Naive thymus-derived CD4-positive, alpha-beta T cell (primary cell): ENCODE measurements around the gene PFDN5. TPM values are rescaled to one million over a fixed set of nuclear protein-coding genes. Genes with fewer than 3 reads are reported as not detected.

ENCODE experiments used
- ATAC-seq: fragments of 150-1000 bp; cut with Tn5 transposase; 2 replicates; pipeline ENCODE4 v1.10.0; 2021; ENCODE audit warnings: mild to moderate bottlenecking, moderate library complexity
- CTCF ChIA-PET: fragments of 350-600 bp; sonication (Branson Sonifier 250); formaldehyde crosslinking; loops from one replicate; lab custom pipeline; 2021; ENCODE audit warnings: antibody characterized with exemption; lab: Charles Lee
- POLR2A ChIA-PET: fragments of 350-600 bp; sonication (Branson Sonifier 250); formaldehyde crosslinking; loops from one replicate; lab custom pipeline; 2021; ENCODE audit warnings: antibody characterized with exemption, inconsistent platforms; lab: Charles Lee
- DNase-seq, 9 donors: peaks; one replicate each; pipeline versions ENCODE4 v3.0.0 to v3.0.0-alpha.2; 2020 to 2022; ENCODE audit warnings: mixed read lengths in 1 of 9
- H3K27ac ChIP-seq: one replicate; pipeline ENCODE4 v1.7.0; 2013; ENCODE audit warnings: mild to moderate bottlenecking, low read depth, low read length, moderate library complexity
- H3K27me3 ChIP-seq, 2 donors: one replicate each; pipeline ENCODE4 v1.7.0; 2013; ENCODE audit warnings: low read length in 2 of 2, mild to moderate bottlenecking in 2 of 2, moderate library complexity in 2 of 2; ENCODE audit not compliant: control insufficient read depth in 2 of 2, insufficient read depth in 2 of 2
- H3K36me3 ChIP-seq, 3 experiments: 1 replicate in 2 of 3; 2 replicates in 1 of 3; pipeline ENCODE4 v1.7.0; 2013; ENCODE audit warnings: low read length in 3 of 3, mild to moderate bottlenecking in 3 of 3, moderate library complexity in 1 of 3; ENCODE audit not compliant: insufficient read depth in 3 of 3, control insufficient read depth in 2 of 3
- H3K4me1 ChIP-seq, 2 donors: one replicate each; pipeline ENCODE4 v1.7.0; 2013; ENCODE audit warnings: low read length in 2 of 2, mild to moderate bottlenecking in 2 of 2, moderate library complexity in 1 of 2; ENCODE audit not compliant: control insufficient read depth in 2 of 2, insufficient read depth in 2 of 2
- H3K4me3 ChIP-seq: 2 replicates; pipeline ENCODE4 v1.7.0; 2013; ENCODE audit warnings: mild to moderate bottlenecking, low read length
- H3K9me3 ChIP-seq, 3 experiments: 1 replicate in 2 of 3; 2 replicates in 1 of 3; pipeline ENCODE4 v1.7.0; 2013; ENCODE audit warnings: low read length in 3 of 3; ENCODE audit not compliant: control insufficient read depth in 2 of 3
- H3K27ac Mint-ChIP-seq, 9 donors: one replicate each; pipeline ENCODE4 v1.8.0; 2020 to 2022; ENCODE audit warnings: mixed read lengths in 9 of 9, mild to moderate bottlenecking in 8 of 9, moderate library complexity in 5 of 9, inconsistent platforms in 2 of 9
- H3K27me3 Mint-ChIP-seq, 5 donors: one replicate each; pipeline ENCODE4 v1.8.0; 2021 to 2022; ENCODE audit warnings: mixed read lengths in 5 of 5, mild to moderate bottlenecking in 1 of 5
- H3K36me3 Mint-ChIP-seq, 5 donors: one replicate each; pipeline ENCODE4 v1.8.0; 2020 to 2022; ENCODE audit warnings: mixed read lengths in 5 of 5, mild to moderate bottlenecking in 3 of 5, inconsistent platforms in 1 of 5
- H3K4me1 Mint-ChIP-seq, 7 donors: one replicate each; pipeline ENCODE4 v1.8.0; 2020 to 2022; ENCODE audit warnings: mixed read lengths in 7 of 7, mild to moderate bottlenecking in 3 of 7, inconsistent platforms in 1 of 7
- H3K4me3 Mint-ChIP-seq, 10 donors: one replicate each; pipeline ENCODE4 v1.8.0; 2020 to 2022; ENCODE audit warnings: mild to moderate bottlenecking in 10 of 10, mixed read lengths in 10 of 10, moderate library complexity in 6 of 10, inconsistent platforms in 2 of 10
- H3K9me3 Mint-ChIP-seq, 11 donors: one replicate each; pipeline ENCODE4 v1.8.0; 2020 to 2022; ENCODE audit warnings: mixed read lengths in 11 of 11, mild to moderate bottlenecking in 4 of 11, inconsistent platforms in 1 of 11, moderate library complexity in 1 of 11
- intact Hi-C, 2 donors: fragments of 100-400 bp; cut with micrococcal nuclease; formaldehyde crosslinking; loops; one replicate each; pipeline ENCODE4 v1.15.1; 2023
- polyA plus RNA-seq, 2 donors: library from polyadenylated mRNA; unstranded; fragments of 300-500 nt; fragmentation: Illumina TruSeq; gene quantifications; one replicate each; pipeline ENCODE4 v1.2.3, GENCODE V29; 2021
- total RNA-seq, 6 experiments: library from RNA in 5 of 6; stranded (reverse) in 5 of 6; gene quantifications; 1 replicate in 5 of 6; 2 replicates in 1 of 6; pipeline ENCODE4 v1.2.3 and lab custom pipeline; 2021 to 2026

The PFDN5 gene
- total and polyA plus RNA-seq, 7 experiments from 2014 or later, result 323 to 1,956 (median 754) TPM

DNA sequence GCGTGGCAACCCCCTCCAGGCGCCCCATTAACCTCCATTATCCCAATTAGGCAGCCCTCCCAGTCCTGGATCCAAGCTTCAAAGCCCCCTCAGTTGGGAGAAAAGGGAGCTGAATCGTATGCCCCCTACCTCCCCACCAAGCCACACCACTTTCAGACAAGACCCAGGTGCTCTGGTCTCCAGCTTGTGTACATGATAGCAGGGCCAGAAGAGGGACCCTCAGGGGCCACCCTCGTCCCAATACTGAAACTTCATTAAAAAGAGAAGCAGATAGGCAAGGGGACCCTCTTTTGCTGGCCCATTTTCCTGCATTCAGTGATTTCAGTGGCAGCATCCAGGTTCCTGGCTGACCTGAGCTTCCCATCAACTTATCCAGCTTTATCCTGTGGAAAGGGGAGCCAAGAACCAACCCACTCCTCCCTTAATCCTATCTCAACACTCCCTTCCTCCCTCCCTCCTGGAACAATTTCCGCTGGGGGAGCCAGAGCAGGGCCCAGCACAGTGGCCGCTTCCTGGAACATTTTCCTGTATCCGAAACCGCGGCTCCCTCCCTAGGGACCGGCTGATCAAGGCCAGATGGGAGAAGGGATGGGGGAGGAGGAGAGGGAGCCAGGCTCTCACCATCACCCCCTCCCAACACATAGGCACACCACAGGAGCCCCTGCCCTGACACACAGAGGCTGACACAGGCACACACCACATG is 50.3 kb downstream of the PFDN5 start:
- Mint-ChIP-seq H3K36me3 (no peaks in the 10 kb centered on the region), H3K4me3 (peak overlapping the region; percentile 91 to 100 (median 97)), H3K27ac (peak overlapping the region in 7 of 9 donors; percentile 28 to 91 (median 90)), H3K27me3 (peaks cover 0 to 7% (median 0%) of the 10 kb centered on the region in 5 donors), H3K9me3 (no peaks in the 10 kb centered on the region), H3K4me1 (peaks cover 11 to 25% (median 17%) of the 10 kb centered on the region in 7 donors)
- no peaks in the 10 kb centered on the region for H3K27me3 ChIP-seq
- H3K9me3 ChIP-seq, result no peaks in the 10 kb centered on the region
- peak overlapping the region; percentile 66 for H3K27ac ChIP-seq
- H3K4me1 ChIP-seq, result peaks cover 0 to 10% of the 10 kb centered on the region in 2 donors
- ChIA-PET POLR2A (interaction anchor here (0.6 to 3.1 kb wide), 10 partner anchors 10 to 175 kb away, joined by 3 to 52 read pairs (median 4); partner anchors contain the start of gene AAAS), CTCF (interaction anchor here (0.5 to 3.0 kb wide), 26 partner anchors 11 to 1822 kb away, joined by 3 to 90 read pairs (median 4); partner anchors contain the start of genes AAAS, IGFBP6 and MYG1)
- peak overlapping the region; percentile 79 for H3K4me3 ChIP-seq
- ATAC-seq (peak; percentile 2), DNase-seq (no peak)
- intact Hi-C loops, result loop anchor here (1.0 to 2.0 kb wide), 9 partner anchors 21 to 279 kb away; partner anchors contain the start of genes MYG1 (in 1 of the 2), PFDN5 (in 1 of the 2) and TARBP2 (in 1 of the 2)
- H3K36me3 ChIP-seq, result no peaks in the 10 kb centered on the region

DNA sequence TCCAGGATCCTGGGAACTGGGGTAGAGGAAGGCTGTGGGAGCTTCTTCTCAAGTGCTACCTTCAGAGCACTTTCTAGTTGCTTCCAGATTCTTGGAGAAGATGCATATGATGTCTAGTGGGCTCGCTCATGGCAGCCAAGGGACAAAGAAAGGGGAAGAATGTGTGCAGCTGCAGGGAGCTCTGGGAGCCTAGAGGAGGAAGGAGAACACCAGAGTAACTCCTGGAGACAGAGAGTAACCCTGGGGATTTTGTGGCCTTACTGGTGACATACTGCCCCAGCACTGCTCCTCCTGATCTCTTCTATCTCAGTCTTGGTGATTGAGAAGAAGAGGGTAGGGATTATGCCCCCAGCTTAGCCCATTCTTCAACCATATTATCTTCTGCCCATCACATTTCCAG is 51.1 kb downstream of the PFDN5 start:
- Mint-ChIP-seq H3K27me3 (peaks cover 0 to under 1% (median 0%) of the 10 kb centered on the region in 5 donors), H3K4me3 (peak overlapping the region in 4 of 10 donors; percentile 9 to 97 (median 76)), H3K27ac (peak overlapping the region in 2 of 9 donors; percentile 39 to 41), H3K4me1 (peaks cover 11 to 25% (median 17%) of the 10 kb centered on the region in 7 donors), H3K36me3 (no peaks in the 10 kb centered on the region), H3K9me3 (no peaks in the 10 kb centered on the region)
- intact Hi-C loops, result no loop called here
- Histone ChIP-seq H3K9me3 (no peaks in the 10 kb centered on the region), H3K4me1 (peaks cover 0 to 10% of the 10 kb centered on the region in 2 donors), H3K27ac (no peak overlapping the region), H3K4me3 (no peak overlapping the region), H3K36me3 (no peaks in the 10 kb centered on the region), H3K27me3 (no peaks in the 10 kb centered on the region)
- ATAC-seq, result no peak
- DNase-seq, result no peak
- ChIA-PET CTCF (interaction anchor here (0.7 to 3.0 kb wide), 8 partner anchors 15 to 187 kb away, joined by 3 to 90 read pairs (median 4); partner anchors contain the start of gene AAAS), POLR2A (interaction anchor here (1.1 kb wide), 1 partner anchor 74 kb away, joined by 5 read pairs; no protein-coding TSS in a partner anchor)

DNA sequence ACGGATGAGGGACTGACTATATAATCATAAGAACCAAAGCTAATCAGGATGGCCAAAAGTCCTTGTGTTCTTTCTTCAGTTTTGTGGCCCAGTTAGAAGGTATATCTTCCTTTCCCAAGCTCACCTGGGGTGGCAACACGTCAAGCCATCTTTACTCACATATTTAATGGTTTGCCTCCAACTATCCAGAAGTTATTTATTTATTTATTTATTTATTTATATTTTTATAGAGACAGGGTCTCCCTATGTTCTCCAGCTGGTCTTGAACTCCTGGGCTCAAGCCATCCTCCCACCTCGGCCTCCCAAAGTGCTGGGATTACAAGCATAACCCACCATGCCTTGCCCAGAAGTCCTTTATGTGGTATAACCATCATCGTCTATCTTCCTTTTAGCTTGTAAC is 52.6 kb downstream of the PFDN5 start:
- intact Hi-C loops, result no loop called here

More for the DNA sequence above, 52.6 kb downstream of the PFDN5 start:
- DNase-seq (no peak), ATAC-seq (no peak)
- H3K4me1 ChIP-seq, result peaks cover 3 to 10% of the 10 kb centered on the region in 2 donors
- no peak overlapping the region for H3K27ac ChIP-seq
- no peaks in the 10 kb centered on the region for H3K36me3 ChIP-seq
- Mint-ChIP-seq H3K9me3 (no peaks in the 10 kb centered on the region), H3K27me3 (no peaks in the 10 kb centered on the region), H3K4me1 (peaks cover 15 to 29% (median 23%) of the 10 kb centered on the region in 7 donors), H3K36me3 (no peaks in the 10 kb centered on the region), H3K27ac (no peak overlapping the region), H3K4me3 (no peak overlapping the region)
- no peaks in the 10 kb centered on the region for H3K9me3 ChIP-seq
- H3K4me3 ChIP-seq, result no peak overlapping the region
- H3K27me3 ChIP-seq, result no peaks in the 10 kb centered on the region
- CTCF ChIA-PET, result interaction anchor here (0.6 to 1.1 kb wide), 9 partner anchors 18 to 165 kb away, joined by 3 to 7 read pairs (median 3); partner anchors contain the start of gene AAAS
- POLR2A ChIA-PET, result interaction anchor here (1.1 to 1.2 kb wide), 2 partner anchors 31 to 93 kb away, joined by 4 read pairs; no protein-coding TSS in a partner anchor

Other genes starting within 250 kb of the PFDN5 start
- 1 to 10 TPM in 4 of 5 experiments, under 1 TPM in 1; 0.73 to 4.4 (median 2.5) TPM for gene TNS2, start 245.5 kb upstream of the PFDN5 start, total RNA-seq
- gene TNS2, start 245.5 kb upstream of the PFDN5 start, polyA plus RNA-seq, result under 1 TPM; 0.26 to 0.30 TPM
- 10 to 100 TPM; 33.0 to 48.0 (median 36.4) TPM for gene SPRYD3, start 216.2 kb upstream of the PFDN5 start, total RNA-seq
- 10 to 100 TPM; 48.5 to 57.6 TPM for gene SPRYD3, start 216.2 kb upstream of the PFDN5 start, polyA plus RNA-seq
- gene IGFBP6, start 197.9 kb upstream of the PFDN5 start, total RNA-seq, result under 1 TPM in 3 of 5 experiments, not detected in 2; 0.34 to 0.56 (median 0.54) TPM
- under 1 TPM; 0.41 to 0.81 TPM for gene IGFBP6, start 197.9 kb upstream of the PFDN5 start, polyA plus RNA-seq
- under 1 TPM in 4 of 5 experiments, not detected in 1; 0.35 to 0.69 (median 0.51) TPM for gene SOAT2, start 192.1 kb upstream of the PFDN5 start, total RNA-seq
- under 1 TPM in 1 of 2 donors, not detected in 1; 0.31 TPM for gene SOAT2, start 192.1 kb upstream of the PFDN5 start, polyA plus RNA-seq
- 100 to 1,000 TPM in 2 of 5 experiments, 10 to 100 TPM in 3; 37.2 to 135 (median 49.5) TPM for gene ZNF740, start 114.8 kb upstream of the PFDN5 start, total RNA-seq
- 1 to 10 TPM; 3.6 to 3.8 TPM for gene ZNF740, start 114.8 kb upstream of the PFDN5 start, polyA plus RNA-seq
- gene CSAD, start 114.6 kb upstream of the PFDN5 start, total RNA-seq, result 10 to 100 TPM; 34.1 to 76.3 (median 69.1) TPM
- gene CSAD, start 114.6 kb upstream of the PFDN5 start, polyA plus RNA-seq, result 1 to 10 TPM; 1.3 to 2.1 TPM
- 100 to 1,000 TPM; 208 to 760 (median 408) TPM for gene ITGB7, start 88.3 kb upstream of the PFDN5 start, total RNA-seq
- 100 to 1,000 TPM; 191 to 205 TPM for gene ITGB7, start 88.3 kb upstream of the PFDN5 start, polyA plus RNA-seq
- gene RARG, start 63.3 kb upstream of the PFDN5 start, total RNA-seq, result 10 to 100 TPM; 22.4 to 73.1 (median 57.4) TPM
- 10 to 100 TPM in 1 of 2 donors, 1 to 10 TPM in 1; 6.4 to 17.2 TPM for gene RARG, start 63.3 kb upstream of the PFDN5 start, polyA plus RNA-seq
- gene ESPL1, start 27.2 kb upstream of the PFDN5 start, total RNA-seq, result 10 to 100 TPM in 1 of 5 experiments, 1 to 10 TPM in 2, under 1 TPM in 2; 0.08 to 65.4 (median 1.1) TPM
- not detected for gene ESPL1, start 27.2 kb upstream of the PFDN5 start, polyA plus RNA-seq
- 10 to 100 TPM; 38.9 to 55.9 (median 49.2) TPM for gene MYG1, start 4.2 kb downstream of the PFDN5 start, total RNA-seq
- gene MYG1, start 4.2 kb downstream of the PFDN5 start, polyA plus RNA-seq, result 10 to 100 TPM; 69.6 to 75.1 TPM
- 10 to 100 TPM; 35.4 to 73.5 (median 69.0) TPM for gene AAAS, start 26.1 kb downstream of the PFDN5 start, total RNA-seq
- gene AAAS, start 26.1 kb downstream of the PFDN5 start, polyA plus RNA-seq, result 10 to 100 TPM; 45.9 to 58.2 TPM
- gene SP7, start 40.8 kb downstream of the PFDN5 start, total RNA-seq, result not detected
- gene SP7, start 40.8 kb downstream of the PFDN5 start, polyA plus RNA-seq, result under 1 TPM; 0.13 to 0.18 TPM
- 100 to 1,000 TPM in 2 of 5 experiments, 10 to 100 TPM in 3; 62.7 to 103 (median 79.6) TPM for gene SP1, start 84.6 kb downstream of the PFDN5 start, total RNA-seq
- 10 to 100 TPM; 10.2 to 13.6 TPM for gene SP1, start 84.6 kb downstream of the PFDN5 start, polyA plus RNA-seq
- not detected for gene AMHR2, start 128.3 kb downstream of the PFDN5 start, total RNA-seq
- gene AMHR2, start 128.3 kb downstream of the PFDN5 start, polyA plus RNA-seq, result not detected
- gene PRR13, start 146.2 kb downstream of the PFDN5 start, total RNA-seq, result 100 to 1,000 TPM; 147 to 215 (median 201) TPM
- 100 to 1,000 TPM; 493 to 529 TPM for gene PRR13, start 146.2 kb downstream of the PFDN5 start, polyA plus RNA-seq
- gene PCBP2, start 156.6 kb downstream of the PFDN5 start, total RNA-seq, result 1,000 to 10,000 TPM in 2 of 5 experiments, 100 to 1,000 TPM in 3; 737 to 1,110 (median 928) TPM
- gene PCBP2, start 156.6 kb downstream of the PFDN5 start, polyA plus RNA-seq, result 100 to 1,000 TPM; 148 to 158 TPM
- gene MAP3K12, start 203.9 kb downstream of the PFDN5 start, total RNA-seq, result 10 to 100 TPM; 21.8 to 29.7 (median 23.0) TPM
- gene MAP3K12, start 203.9 kb downstream of the PFDN5 start, polyA plus RNA-seq, result 1 to 10 TPM; 4.9 to 6.6 TPM
- gene TARBP2, start 205.7 kb downstream of the PFDN5 start, total RNA-seq, result 10 to 100 TPM; 25.1 to 45.2 (median 40.7) TPM
- 10 to 100 TPM; 30.9 to 34.2 TPM for gene TARBP2, start 205.7 kb downstream of the PFDN5 start, polyA plus RNA-seq
- not detected for gene NPFF, start 211.9 kb downstream of the PFDN5 start, total RNA-seq
- gene NPFF, start 211.9 kb downstream of the PFDN5 start, polyA plus RNA-seq, result not detected